B cell (primary cell): ENCODE measurements around the gene EXOC5. TPM values are rescaled to one million over a fixed set of nuclear protein-coding genes. Genes with fewer than 3 reads are reported as not detected.

ENCODE experiments used
- ATAC-seq: fragments of 200-7000 bp; cut with Tn5 transposase; one replicate; pipeline ENCODE4 v1.10.0; 2021; ENCODE audit warnings: low read depth, mild to moderate bottlenecking, moderate number of reproducible peaks, moderate library complexity
- CTCF ChIA-PET: fragments of 350-600 bp; sonication (Branson Sonifier 250); formaldehyde crosslinking; loops from one replicate; lab custom pipeline; 2021; ENCODE audit warnings: antibody characterized with exemption, inconsistent platforms; lab: Charles Lee
- POLR2A ChIA-PET: fragments of 350-600 bp; sonication (Branson Sonifier 250); formaldehyde crosslinking; loops from one replicate; lab custom pipeline; 2021; ENCODE audit warnings: antibody characterized with exemption; lab: Charles Lee
- DNase-seq: peaks from one replicate; pipeline ENCODE4 v3.0.0; 2013
- H2AFZ ChIP-seq: 2 replicates; pipeline ENCODE4 v1.6.1; 2012; ENCODE audit warnings: mild to moderate bottlenecking, low read depth, low read length; ENCODE audit not compliant: insufficient read depth, poor library complexity, severe bottlenecking
- H3K27ac ChIP-seq, 2 donors: 1 replicate in 1 of 2; 2 replicates in 1 of 2; pipeline ENCODE4 v1.5.1; 2012 to 2013; ENCODE audit warnings: low read length in 2 of 2, mild to moderate bottlenecking in 2 of 2, moderate library complexity in 1 of 2
- H3K27me3 ChIP-seq, 4 experiments: fragments of 200-600 bp in 1 of 4; sonication (generic) in 1 of 4; replicated peaks in 1 of 4; 1 replicate in 2 of 4; 2 replicates in 2 of 4; pipeline versions ENCODE4 v1.6.1 to v1.7.0; 2013 to 2016; ENCODE audit warnings: low read length in 3 of 4, mild to moderate bottlenecking in 2 of 4, mixed read lengths in 1 of 4, moderate library complexity in 1 of 4; ENCODE audit not compliant: insufficient read depth in 4 of 4, control insufficient read depth in 3 of 4; ENCODE audit errors: control extremely low read depth in 1 of 4
- H3K36me3 ChIP-seq, 2 experiments: replicated peaks in 1 of 2; 1 replicate in 1 of 2; 2 replicates in 1 of 2; pipeline versions ENCODE4 v1.6.1 to v1.7.1; 2013; ENCODE audit warnings: low read length in 1 of 2; ENCODE audit not compliant: insufficient read depth in 2 of 2, control insufficient read depth in 1 of 2; ENCODE audit errors: control extremely low read depth in 1 of 2, extremely low read depth in 1 of 2
- H3K4me1 ChIP-seq, 2 donors: fragments of 200-600 bp in 1 of 2; sonication (generic) in 1 of 2; 1 replicate in 1 of 2; 2 replicates in 1 of 2; pipeline versions ENCODE4 v1.5.1 to v1.6.1; 2013 to 2017; ENCODE audit warnings: low read length in 2 of 2; ENCODE audit not compliant: control insufficient read depth in 2 of 2, insufficient read depth in 2 of 2
- H3K4me2 ChIP-seq: replicated peaks from 2 replicates; pipeline ENCODE3; 2012; ENCODE audit warnings: mild to moderate bottlenecking, low read depth, low read length; ENCODE audit not compliant: poor library complexity, severe bottlenecking
- H3K4me3 ChIP-seq, 5 experiments: fragments of 200-600 bp in 1 of 5; sonication (generic) in 1 of 5; 1 replicate in 3 of 5; 2 replicates in 2 of 5; pipeline versions ENCODE4 v1.5.1 to v1.7.0; 2011 to 2016; ENCODE audit warnings: low read length in 4 of 5, mild to moderate bottlenecking in 4 of 5, low read depth in 2 of 5, control low read depth in 1 of 5, moderate library complexity in 1 of 5; ENCODE audit not compliant: insufficient read depth in 1 of 5; ENCODE audit errors: control extremely low read depth in 1 of 5, extremely low read depth in 1 of 5
- H3K79me2 ChIP-seq: fragments of 200-600 bp; sonication (generic); one replicate; pipeline ENCODE4 v1.6.0; 2016; ENCODE audit warnings: low read length; ENCODE audit not compliant: control insufficient read depth, insufficient read depth
- H3K9ac ChIP-seq: fragments of 200-600 bp; sonication (generic); 2 replicates; pipeline ENCODE4 v1.6.1; 2017; ENCODE audit warnings: mild to moderate bottlenecking, low read length, moderate library complexity
- H3K9me3 ChIP-seq, 3 donors: one replicate each; pipeline versions ENCODE4 v1.6.1 to v1.7.1; 2013; ENCODE audit warnings: low read length in 2 of 3; ENCODE audit not compliant: control insufficient read depth in 2 of 3, insufficient read depth in 1 of 3; ENCODE audit errors: control extremely low read depth in 1 of 3
- H4K20me1 ChIP-seq: 2 replicates; pipeline ENCODE4 v1.6.0; 2012; ENCODE audit warnings: mild to moderate bottlenecking, low read length; ENCODE audit not compliant: insufficient read depth, control insufficient read depth, poor library complexity, severe bottlenecking
- H3K27ac Mint-ChIP-seq: one replicate; pipeline ENCODE4 v1.8.0; 2021; ENCODE audit warnings: mixed read lengths
- H3K27me3 Mint-ChIP-seq: one replicate; pipeline ENCODE4 v1.8.0; 2021; ENCODE audit warnings: mixed read lengths
- H3K4me1 Mint-ChIP-seq: one replicate; pipeline ENCODE4 v1.8.0; 2021; ENCODE audit warnings: mixed read lengths
- H3K4me3 Mint-ChIP-seq: one replicate; pipeline ENCODE4 v1.8.0; 2021; ENCODE audit warnings: mixed read lengths
- H3K9me3 Mint-ChIP-seq: one replicate; pipeline ENCODE4 v1.8.0; 2022; ENCODE audit warnings: mixed read lengths; ENCODE audit not compliant: insufficient read depth
- EZH2 ChIP-seq: IDR thresholded peaks from 2 replicates; pipeline ENCODE4 v1.6.1; 2012; ENCODE audit warnings: borderline replicate concordance, low read depth, mild to moderate bottlenecking, moderate library complexity, low read length; ENCODE audit not compliant: insufficient read depth, poor library complexity, severe bottlenecking
- WGBS: methylation state at CpG from one replicate; pipeline ENCODE4 v1.1.5; 2013; ENCODE audit warnings: missing lambda C conversion rate; ENCODE audit not compliant: insufficient coverage; 5-methylcytosine and 5-hydroxymethylcytosine counted together
- intact Hi-C: fragments of 100-400 bp; cut with micrococcal nuclease; formaldehyde crosslinking; loops from one replicate; pipeline ENCODE4 v1.10.0; 2022
- polyA plus RNA-seq: library from polyadenylated mRNA; depleted of rRNA; stranded (reverse); fragments of >200 nt; gene quantifications from 2 replicates; pipeline ENCODE4 v1.2.3, GENCODE V29; 2012
- total RNA-seq, 2 donors: library from RNA; stranded (reverse); fragments of 120-200 nt in 1 of 2; gene quantifications; 1 replicate in 1 of 2; 2 replicates in 1 of 2; pipeline versions ENCODE4 v1.2.3 to v1.2.4, GENCODE V29; 2013 to 2022
- TF ChIP-seq, protein P1 (sequence below): fragments of 200-600 bp; IDR thresholded peaks from one replicate; pipeline ENCODE4 v1.8.0; 2022; ENCODE audit warnings: antibody characterized with exemption, mild to moderate bottlenecking

EXOC5 gene
- total and polyA plus RNA-seq, 2 donors (not counting 1 experiment from before 2014, with no cell fraction given), result 5.4 to 60.0 TPM

DNA sequence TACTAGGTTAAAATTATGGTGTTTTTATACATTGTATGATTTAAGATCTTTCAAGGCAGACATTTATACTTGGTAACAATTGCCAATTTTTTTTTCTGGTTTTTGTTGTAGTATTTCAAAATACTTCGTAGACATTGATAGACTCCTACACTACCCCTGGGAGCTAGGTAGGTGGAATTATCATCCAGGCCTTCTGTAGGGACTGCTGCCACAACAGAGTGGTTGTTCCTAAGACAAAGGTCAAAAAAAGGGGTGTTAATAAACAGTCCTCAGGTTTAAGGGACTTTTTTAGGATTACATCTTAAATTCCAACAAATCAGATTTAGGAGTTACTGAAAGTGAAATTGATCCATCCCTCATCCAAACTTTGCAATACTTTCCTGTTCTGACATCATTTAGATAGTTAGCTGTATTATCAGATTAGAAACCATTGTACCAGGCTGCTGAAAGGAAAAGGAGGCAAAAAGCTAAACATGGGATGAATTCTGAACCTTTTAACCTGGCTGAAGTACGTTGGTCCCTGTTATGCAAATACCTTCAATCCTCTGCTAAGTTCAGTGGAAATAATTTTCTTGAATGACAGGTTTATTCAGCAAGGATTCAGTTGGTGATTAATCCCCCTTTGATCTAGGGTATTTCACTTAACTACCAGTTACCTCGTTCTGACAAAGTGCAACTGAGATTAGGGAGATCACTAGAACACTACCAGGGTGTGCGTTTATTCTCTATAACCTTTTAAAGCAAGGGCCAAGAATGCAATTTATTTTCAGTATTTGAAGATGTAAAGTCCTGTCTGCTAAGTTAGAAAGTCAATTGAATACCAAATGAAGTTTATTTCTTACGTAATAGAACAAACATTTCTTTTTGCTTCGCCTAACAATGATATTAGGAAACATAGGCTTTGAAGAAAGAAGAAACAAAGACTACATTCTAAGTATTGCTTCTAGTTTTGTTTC is 23.3 kb upstream of the EXOC5 start:
- H3K79me2 ChIP-seq, result no peaks in the 10 kb centered on the region
- no peak overlapping the region for H2AFZ ChIP-seq
- H3K9ac ChIP-seq, result no peak overlapping the region
- H4K20me1 ChIP-seq, result no peaks in the 10 kb centered on the region
- Mint-ChIP-seq H3K4me1 (no peaks in the 10 kb centered on the region), H3K9me3 (no peaks in the 10 kb centered on the region), H3K27ac (no peak overlapping the region), H3K4me3 (no peak overlapping the region), H3K27me3 (no peaks in the 10 kb centered on the region)
- ChIA-PET POLR2A (no interaction called here), CTCF (interaction anchor here (2.0 kb wide), 1 partner anchor 801 kb away, joined by 7 read pairs; no protein-coding TSS in a partner anchor)
- peaks cover 10 to 25% of the 10 kb centered on the region in 2 experiments for H3K36me3 ChIP-seq
- no CpG with 5 or more reads among the region's 6 CpGs for WGBS
- TF ChIP-seq, protein P1, sequence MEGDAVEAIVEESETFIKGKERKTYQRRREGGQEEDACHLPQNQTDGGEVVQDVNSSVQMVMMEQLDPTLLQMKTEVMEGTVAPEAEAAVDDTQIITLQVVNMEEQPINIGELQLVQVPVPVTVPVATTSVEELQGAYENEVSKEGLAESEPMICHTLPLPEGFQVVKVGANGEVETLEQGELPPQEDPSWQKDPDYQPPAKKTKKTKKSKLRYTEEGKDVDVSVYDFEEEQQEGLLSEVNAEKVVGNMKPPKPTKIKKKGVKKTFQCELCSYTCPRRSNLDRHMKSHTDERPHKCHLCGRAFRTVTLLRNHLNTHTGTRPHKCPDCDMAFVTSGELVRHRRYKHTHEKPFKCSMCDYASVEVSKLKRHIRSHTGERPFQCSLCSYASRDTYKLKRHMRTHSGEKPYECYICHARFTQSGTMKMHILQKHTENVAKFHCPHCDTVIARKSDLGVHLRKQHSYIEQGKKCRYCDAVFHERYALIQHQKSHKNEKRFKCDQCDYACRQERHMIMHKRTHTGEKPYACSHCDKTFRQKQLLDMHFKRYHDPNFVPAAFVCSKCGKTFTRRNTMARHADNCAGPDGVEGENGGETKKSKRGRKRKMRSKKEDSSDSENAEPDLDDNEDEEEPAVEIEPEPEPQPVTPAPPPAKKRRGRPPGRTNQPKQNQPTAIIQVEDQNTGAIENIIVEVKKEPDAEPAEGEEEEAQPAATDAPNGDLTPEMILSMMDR, result no peak
- TF ChIP-seq EZH2, result no peak
- H3K4me3 ChIP-seq, result no peak overlapping the region
- intact Hi-C loops, result loop anchor here (10.0 kb wide), 1 partner anchor 87 kb away; no protein-coding TSS in a partner anchor
- no peak overlapping the region for H3K27ac ChIP-seq
- no peaks in the 10 kb centered on the region for H3K4me1 ChIP-seq
- DNase-seq, result no peak
- no peaks in the 10 kb centered on the region for H3K9me3 ChIP-seq
- H3K4me2 ChIP-seq, result no peak overlapping the region
- H3K27me3 ChIP-seq, result no peaks in the 10 kb centered on the region
- ATAC-seq, result no peak

DNA sequence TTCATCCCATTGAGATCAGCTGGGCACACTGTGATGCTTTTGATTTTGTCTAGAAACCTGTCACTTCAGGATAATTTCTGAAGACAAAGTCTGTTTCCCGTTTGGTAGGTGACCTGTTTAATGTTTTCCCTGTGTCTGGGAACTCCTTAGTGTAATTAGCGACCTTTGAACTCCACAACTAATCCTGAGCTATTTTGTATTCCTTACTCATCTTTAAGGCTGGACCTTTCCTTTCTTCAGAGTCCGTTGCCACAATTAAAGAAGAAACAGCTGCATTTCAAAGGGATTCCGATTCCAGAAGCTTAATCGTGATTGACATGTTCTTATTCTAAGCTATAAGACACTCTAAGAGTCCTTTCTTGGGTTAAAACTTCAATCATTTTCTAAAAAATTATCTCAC is 22.0 kb upstream of the EXOC5 start:
- Histone ChIP-seq H3K4me3 (no peak overlapping the region), H3K9ac (no peak overlapping the region), H3K9me3 (no peaks in the 10 kb centered on the region), H4K20me1 (no peaks in the 10 kb centered on the region), H2AFZ (no peak overlapping the region), H3K36me3 (peaks cover 12 to 34% of the 10 kb centered on the region in 2 experiments), H3K27ac (no peak overlapping the region), H3K4me2 (no peak overlapping the region), H3K4me1 (no peaks in the 10 kb centered on the region), H3K79me2 (no peaks in the 10 kb centered on the region), H3K27me3 (no peaks in the 10 kb centered on the region)
- Mint-ChIP-seq H3K27ac (no peak overlapping the region), H3K4me3 (no peak overlapping the region), H3K9me3 (no peaks in the 10 kb centered on the region), H3K4me1 (no peaks in the 10 kb centered on the region), H3K27me3 (no peaks in the 10 kb centered on the region)
- 100% methylated on average over 2 of the region's 5 CpGs for WGBS
- DNase-seq, result no peak
- intact Hi-C loops, result loop anchor here (10.0 kb wide), 1 partner anchor 86 kb away; no protein-coding TSS in a partner anchor
- ChIA-PET POLR2A (no interaction called here), CTCF (interaction anchor here (1.0 to 2.0 kb wide), 2 partner anchors 800 to 814 kb away, joined by 3 to 7 read pairs; no protein-coding TSS in a partner anchor)
- TF ChIP-seq, protein P1, result no peak
- no peak for TF ChIP-seq EZH2
- no peak for ATAC-seq
